NCI-H345 treated with DMSO at 0.1 percent for 48 hours (cell line): Measurements from ENCODE around the gene SLC30A9.

Experiments
- DNase-seq: peaks from one replicate; lab custom pipeline; 2025; ENCODE audit not compliant: unreplicated experiment; lab: John Stamatoyannopoulos, UW

The SLC30A9 gene

GRCh38 chr4:41990365-41991111, at the start of gene SLC30A9:
SLC30A9 (plus strand) TSS chr4:41990530; CDS start chr4:41990652, 122 bp downstream.
- DNase-seq: peak; percentile 68

GRCh38 chr4:41940834-41941233, 49.5 kb upstream of the SLC30A9 start:
- no peak for DNase-seq

- no peak for DNase-seq
These were observed 46.8 kb upstream of the SLC30A9 start for GRCh38 chr4:41943506-41943905.

GRCh38 chr4:41944089-41944488, 46.2 kb upstream of the SLC30A9 start:
- no peak for DNase-seq

GRCh38 chr4:41949531-41949930, 40.8 kb upstream of the SLC30A9 start:
- DNase-seq: no peak

GRCh38 chr4:41957634-41958033, 32.7 kb upstream of the SLC30A9 start:
- DNase-seq: no peak

- peak; percentile 5 for DNase-seq
These were observed 27.2 kb upstream of the SLC30A9 start for GRCh38 chr4:41963105-41963504.

- no peak for DNase-seq
These were observed 25.9 kb upstream of the SLC30A9 start for GRCh38 chr4:41964401-41964800.

- no peak for DNase-seq
These were observed 22.9 kb upstream of the SLC30A9 start for GRCh38 chr4:41967392-41967791.

GRCh38 chr4:41969671-41970070, 20.7 kb upstream of the SLC30A9 start:
- DNase-seq: no peak

- no peak for DNase-seq
These were observed 15.0 kb upstream of the SLC30A9 start for GRCh38 chr4:41975341-41975740.

GRCh38 chr4:41976775-41977516, 13.4 kb upstream of the SLC30A9 start:
- DNase-seq: no peak

- DNase-seq: no peak
These were observed 12.6 kb upstream of the SLC30A9 start for GRCh38 chr4:41977709-41978108.

- no peak for DNase-seq
These were observed 8.9 kb upstream of the SLC30A9 start, which contains the start of gene DCAF4L1 for GRCh38 chr4:41981456-41981855. DCAF4L1 (plus strand) TSS chr4:41981756; CDS start chr4:41981793, 37 bp downstream.

GRCh38 chr4:41982716-41983115, 7.6 kb upstream of the SLC30A9 start:
- no peak for DNase-seq

- DNase-seq: no peak
These were observed 5.2 kb upstream of the SLC30A9 start for GRCh38 chr4:41985151-41985550.

- no peak for DNase-seq
These were observed 351 bp upstream of the SLC30A9 start for GRCh38 chr4:41989994-41990364.

GRCh38 chr4:41991916-41992767, 1.8 kb downstream of the SLC30A9 start:
- DNase-seq: no peak

GRCh38 chr4:41992967-41993857, 2.9 kb downstream of the SLC30A9 start:
- DNase-seq: no peak

GRCh38 chr4:41994461-41994985, 4.2 kb downstream of the SLC30A9 start:
- no peak for DNase-seq
